ENCODE measurements around the gene CREB3L1. TPM values are rescaled to one million over a fixed set of nuclear protein-coding genes. Genes with fewer than 3 reads are reported as not detected.

The CREB3L1 gene
- total and polyA plus RNA-seq, 2 of the 13 experiments (the other 11 are each of a cell fraction or from before 2014, with no cell fraction given), result not detected

DNA sequence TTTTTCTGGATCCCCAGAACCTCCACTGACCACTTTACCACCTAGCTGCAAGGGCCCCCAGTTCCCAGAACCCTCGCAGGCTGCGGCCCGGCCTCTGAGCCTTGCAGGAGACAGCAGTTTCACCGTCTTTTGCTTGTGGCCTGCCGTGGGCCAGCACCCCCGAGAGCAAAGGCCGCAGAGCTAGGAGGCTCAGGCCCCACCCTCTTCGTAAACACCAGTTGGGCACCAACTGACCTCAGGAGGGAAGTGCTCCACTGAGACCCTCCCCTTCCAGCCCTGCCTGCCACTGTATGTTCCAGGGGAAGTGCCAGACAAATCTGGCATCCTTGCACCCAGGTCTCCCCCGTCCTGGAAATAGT, 23.4 kb upstream of the CREB3L1 start (continued):
- TF ChIP-seq SRSF1 (optimal IDR thresholded peaks at IDR 0.05; ENCODE audit: low read depth, low read length), result no peak
- TF ChIP-seq KDM3A (CRISPR knock-in tag; IDR thresholded peaks at IDR 0.05; ENCODE audit: low read depth), result no peak
- TF ChIP-seq SAFB2 (CRISPR knock-in tag; IDR thresholded peaks at IDR 0.05; ENCODE audit: borderline replicate concordance, low read depth), result no peak
- TF ChIP-seq RFX3 (CRISPR knock-in tag; IDR thresholded peaks at IDR 0.05), result no peak
- TF ChIP-seq SIN3A (IDR thresholded peaks at IDR 0.05; ENCODE audit: borderline replicate concordance, low read depth, low read length), result no peak
- TF ChIP-seq ZZZ3 (CRISPR knock-in tag; IDR thresholded peaks at IDR 0.05; ENCODE audit: borderline replicate concordance), result no peak
- TF ChIP-seq, protein P1, sequence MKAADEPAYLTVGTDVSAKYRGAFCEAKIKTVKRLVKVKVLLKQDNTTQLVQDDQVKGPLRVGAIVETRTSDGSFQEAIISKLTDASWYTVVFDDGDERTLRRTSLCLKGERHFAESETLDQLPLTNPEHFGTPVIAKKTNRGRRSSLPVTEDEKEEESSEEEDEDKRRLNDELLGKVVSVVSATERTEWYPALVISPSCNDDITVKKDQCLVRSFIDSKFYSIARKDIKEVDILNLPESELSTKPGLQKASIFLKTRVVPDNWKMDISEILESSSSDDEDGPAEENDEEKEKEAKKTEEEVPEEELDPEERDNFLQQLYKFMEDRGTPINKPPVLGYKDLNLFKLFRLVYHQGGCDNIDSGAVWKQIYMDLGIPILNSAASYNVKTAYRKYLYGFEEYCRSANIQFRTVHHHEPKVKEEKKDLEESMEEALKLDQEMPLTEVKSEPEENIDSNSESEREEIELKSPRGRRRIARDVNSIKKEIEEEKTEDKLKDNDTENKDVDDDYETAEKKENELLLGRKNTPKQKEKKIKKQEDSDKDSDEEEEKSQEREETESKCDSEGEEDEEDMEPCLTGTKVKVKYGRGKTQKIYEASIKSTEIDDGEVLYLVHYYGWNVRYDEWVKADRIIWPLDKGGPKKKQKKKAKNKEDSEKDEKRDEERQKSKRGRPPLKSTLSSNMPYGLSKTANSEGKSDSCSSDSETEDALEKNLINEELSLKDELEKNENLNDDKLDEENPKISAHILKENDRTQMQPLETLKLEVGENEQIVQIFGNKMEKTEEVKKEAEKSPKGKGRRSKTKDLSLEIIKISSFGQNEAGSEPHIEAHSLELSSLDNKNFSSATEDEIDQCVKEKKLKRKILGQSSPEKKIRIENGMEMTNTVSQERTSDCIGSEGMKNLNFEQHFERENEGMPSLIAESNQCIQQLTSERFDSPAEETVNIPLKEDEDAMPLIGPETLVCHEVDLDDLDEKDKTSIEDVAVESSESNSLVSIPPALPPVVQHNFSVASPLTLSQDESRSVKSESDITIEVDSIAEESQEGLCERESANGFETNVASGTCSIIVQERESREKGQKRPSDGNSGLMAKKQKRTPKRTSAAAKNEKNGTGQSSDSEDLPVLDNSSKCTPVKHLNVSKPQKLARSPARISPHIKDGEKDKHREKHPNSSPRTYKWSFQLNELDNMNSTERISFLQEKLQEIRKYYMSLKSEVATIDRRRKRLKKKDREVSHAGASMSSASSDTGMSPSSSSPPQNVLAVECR (CRISPR knock-in tag; IDR thresholded peaks at IDR 0.05; ENCODE audit: borderline replicate concordance), result no peak; the same call in 1 of the 2 replicates
- TF ChIP-seq EZH2 (conservative IDR thresholded peaks at IDR 0.05; ENCODE audit: low read depth, low read length), result no peak
- no peak for TF ChIP-seq PAWR (CRISPR knock-in tag; IDR thresholded peaks at IDR 0.05; ENCODE audit: borderline replicate concordance)
- no peak for TF ChIP-seq PAX8 (CRISPR knock-in tag; IDR thresholded peaks at IDR 0.05; ENCODE audit: borderline replicate concordance)
- no peak for TF ChIP-seq NFATC3 (CRISPR knock-in tag; IDR thresholded peaks at IDR 0.05)
- TF ChIP-seq MED1 (CRISPR knock-in tag; IDR thresholded peaks at IDR 0.05), result 0 out of 2 replicates have a peak, but pooled peaks have one; percentile 17
- no peak for TF ChIP-seq SP1 (IDR thresholded peaks at IDR 0.05)
- TF ChIP-seq SP1 (CRISPR knock-in tag; IDR thresholded peaks at IDR 0.05), result 0 out of 2 replicates have a peak, but pooled peaks have one; percentile 30
- TF ChIP-seq ZNF34 (CRISPR knock-in tag; IDR thresholded peaks at IDR 0.05; ENCODE audit: borderline replicate concordance), result no peak
- no peak for TF ChIP-seq ZNF207 (IDR thresholded peaks at IDR 0.05; ENCODE audit: borderline replicate concordance)
- no peak for TF ChIP-seq U2AF1 (optimal IDR thresholded peaks at IDR 0.05; ENCODE audit: low read depth, low read length)
- no peak for TF ChIP-seq FOXK2 (IDR thresholded peaks at IDR 0.05)
- TF ChIP-seq ZNF746 (CRISPR knock-in tag; IDR thresholded peaks at IDR 0.05), result no peak
- no peak for TF ChIP-seq CBX2 (IDR thresholded peaks at IDR 0.05; ENCODE audit: low read depth, low read length)
- no peak for TF ChIP-seq CBX2 (CRISPR knock-in tag; IDR thresholded peaks at IDR 0.05; ENCODE audit: low read depth)
- TF ChIP-seq SOX6 (IDR thresholded peaks at IDR 0.05), result no peak
- TF ChIP-seq SOX6 (CRISPR knock-in tag; IDR thresholded peaks at IDR 0.05), result peak; percentile 73
- TF ChIP-seq, protein P2, sequence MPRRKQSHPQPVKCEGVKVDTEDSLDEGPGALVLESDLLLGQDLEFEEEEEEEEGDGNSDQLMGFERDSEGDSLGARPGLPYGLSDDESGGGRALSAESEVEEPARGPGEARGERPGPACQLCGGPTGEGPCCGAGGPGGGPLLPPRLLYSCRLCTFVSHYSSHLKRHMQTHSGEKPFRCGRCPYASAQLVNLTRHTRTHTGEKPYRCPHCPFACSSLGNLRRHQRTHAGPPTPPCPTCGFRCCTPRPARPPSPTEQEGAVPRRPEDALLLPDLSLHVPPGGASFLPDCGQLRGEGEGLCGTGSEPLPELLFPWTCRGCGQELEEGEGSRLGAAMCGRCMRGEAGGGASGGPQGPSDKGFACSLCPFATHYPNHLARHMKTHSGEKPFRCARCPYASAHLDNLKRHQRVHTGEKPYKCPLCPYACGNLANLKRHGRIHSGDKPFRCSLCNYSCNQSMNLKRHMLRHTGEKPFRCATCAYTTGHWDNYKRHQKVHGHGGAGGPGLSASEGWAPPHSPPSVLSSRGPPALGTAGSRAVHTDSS (CRISPR knock-in tag; conservative IDR thresholded peaks at IDR 0.05), result no peak
- no peak for TF ChIP-seq GLI4 (CRISPR knock-in tag; IDR thresholded peaks at IDR 0.05; ENCODE audit: borderline replicate concordance)
- peak; percentile 30 for TF ChIP-seq YY1 (IDR thresholded peaks at IDR 0.05; ENCODE audit: insufficient read depth, insufficient replicate concordance, low read depth, low read length)
- 0 out of 2 replicates have a peak, but pooled peaks have one; percentile 47 for TF ChIP-seq ZBTB7B (CRISPR knock-in tag; IDR thresholded peaks at IDR 0.05)
- TF ChIP-seq, protein P3, sequence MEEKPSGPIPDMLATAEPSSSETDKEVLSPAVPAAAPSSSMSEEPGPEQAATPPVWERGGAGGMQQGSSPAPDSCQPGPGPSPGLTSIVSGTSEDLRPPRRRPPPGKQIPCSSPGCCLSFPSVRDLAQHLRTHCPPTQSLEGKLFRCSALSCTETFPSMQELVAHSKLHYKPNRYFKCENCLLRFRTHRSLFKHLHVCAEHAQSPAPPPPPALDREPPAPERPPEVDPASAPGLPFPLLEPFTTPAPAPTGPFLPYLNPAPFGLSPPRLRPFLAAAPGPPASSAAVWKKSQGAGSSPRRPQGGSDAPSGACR (CRISPR knock-in tag; IDR thresholded peaks at IDR 0.05), result no peak
- TF ChIP-seq MBD4 (IDR thresholded peaks at IDR 0.05; ENCODE audit: borderline replicate concordance, low read length), result no peak
